Vagina (tissue), 2 donors: ENCODE data around the gene IL4. TPM values are rescaled to one million over a fixed set of nuclear protein-coding genes. Genes with fewer than 3 reads are reported as not detected.
A peak's percentile ranks its signal among the peaks of the same experiment; 100 is the strongest.

Experiments
- DNase-seq, 2 donors: peaks; one replicate each; pipeline ENCODE4 v3.0.0-alpha.2; 2017; ENCODE audit errors: extremely low spot score in 2 of 2
- H3K27ac ChIP-seq: fragments of 200-600 bp; sonication (generic); one replicate; pipeline ENCODE4 v1.5.1; 2019
- H3K27me3 ChIP-seq: fragments of 200-600 bp; sonication (generic); one replicate; pipeline ENCODE4 v1.5.1; 2019
- H3K36me3 ChIP-seq, 2 donors: fragments of 200-600 bp; sonication (generic); one replicate each; pipeline ENCODE4 v1.5.1; 2017 to 2019
- H3K4me1 ChIP-seq: fragments of 200-600 bp; sonication (generic); one replicate; pipeline ENCODE4 v1.5.1; 2019
- H3K4me3 ChIP-seq, 2 donors: fragments of 200-600 bp; sonication (generic); 1 replicate in 1 of 2; 2 replicates in 1 of 2; pipeline ENCODE4 v1.5.1; 2016 to 2019
- H3K9me3 ChIP-seq: fragments of 200-600 bp; sonication (generic); one replicate; pipeline ENCODE4 v1.5.1; 2019
- CTCF ChIP-seq, 3 experiments: fragments of 450-650 bp in 2 of 3; fragments of 200-600 bp in 1 of 3; sonication (generic) in 1 of 3; IDR thresholded peaks; one replicate each; pipeline ENCODE4 v1.5.1; 2017 to 2019; ENCODE audit warnings: antibody characterized with exemption in 3 of 3, mild to moderate bottlenecking in 2 of 3, moderate library complexity in 2 of 3
- POLR2A ChIP-seq, 2 donors: fragments of 450-650 bp; IDR thresholded peaks; one replicate each; pipeline ENCODE4 v1.6.1; 2017; ENCODE audit warnings: antibody characterized with exemption in 2 of 2, mild to moderate bottlenecking in 2 of 2, moderate library complexity in 2 of 2
- POLR2AphosphoS5 ChIP-seq, 2 donors: sonication (generic); formaldehyde crosslinking; IDR thresholded peaks; one replicate each; pipeline ENCODE4 v1.9.0; 2017; ENCODE audit warnings: antibody characterized with exemption in 2 of 2, mild to moderate bottlenecking in 2 of 2, low read depth in 1 of 2; ENCODE audit not compliant: insufficient read depth in 1 of 2
- intact Hi-C: fragments of 100-400 bp; cut with DNase I; formaldehyde crosslinking; loops from one replicate; pipeline ENCODE4 v1.15.1; 2023
- total RNA-seq: library from RNA; depleted of rRNA; stranded (reverse); fragments of >200 nt; gene quantifications from one replicate; pipeline ENCODE4 v1.2.3, GENCODE V29; 2016

Gene IL4
- total RNA-seq, 1 donor from 2014 or later = not detected

- no peaks in the 10 kb centered on the region for H3K27me3 ChIP-seq
- peaks cover 6% of the 10 kb centered on the region for H3K4me1 ChIP-seq
- no peaks in the 10 kb centered on the region for H3K9me3 ChIP-seq
- intact Hi-C loops = no loop called here
- no peak overlapping the region for H3K27ac ChIP-seq
- TF ChIP-seq POLR2AphosphoS5 (IDR thresholded peaks at IDR 0.05; ENCODE audit: insufficient read depth in 1 of 2, low read depth in 1 of 2) = no peak
- TF ChIP-seq CTCF (IDR thresholded peaks at IDR 0.05) = no peak
- TF ChIP-seq POLR2A (IDR thresholded peaks at IDR 0.05) = no peak
- H3K36me3 ChIP-seq = no peaks in the 10 kb centered on the region
- no peak overlapping the region for H3K4me3 ChIP-seq
- DNase-seq = peak in 1 of 2 donors; percentile 72
These were observed 8.2 kb downstream of the IL4 start for GRCh38 chr5:132681983-132682382.

- no peaks in the 10 kb centered on the region for H3K27me3 ChIP-seq
- TF ChIP-seq POLR2AphosphoS5 (IDR thresholded peaks at IDR 0.05; ENCODE audit: insufficient read depth in 1 of 2, low read depth in 1 of 2) (no peak), CTCF (IDR thresholded peaks at IDR 0.05) (no peak), POLR2A (IDR thresholded peaks at IDR 0.05) (no peak)
- H3K9me3 ChIP-seq = no peaks in the 10 kb centered on the region
- no peaks in the 10 kb centered on the region for H3K36me3 ChIP-seq
- no peak for DNase-seq
- H3K27ac ChIP-seq = no peak overlapping the region
- H3K4me3 ChIP-seq = no peak overlapping the region
- H3K4me1 ChIP-seq = no peaks in the 10 kb centered on the region
- intact Hi-C loops = no loop called here
These were observed 10.7 kb downstream of the IL4 start for GRCh38 chr5:132684491-132684890.

GRCh38 chr5:132684922-132685720, 11.3 kb downstream of the IL4 start:
- no peak for DNase-seq
- Histone ChIP-seq H3K36me3 (no peaks in the 10 kb centered on the region), H3K27me3 (no peaks in the 10 kb centered on the region), H3K4me1 (no peaks in the 10 kb centered on the region), H3K27ac (no peak overlapping the region), H3K9me3 (no peaks in the 10 kb centered on the region), H3K4me3 (no peak overlapping the region)
- no peak for TF ChIP-seq CTCF (IDR thresholded peaks at IDR 0.05)
- no peak for TF ChIP-seq POLR2A (IDR thresholded peaks at IDR 0.05)
- no peak for TF ChIP-seq POLR2AphosphoS5 (IDR thresholded peaks at IDR 0.05; ENCODE audit: insufficient read depth in 1 of 2, low read depth in 1 of 2)
- intact Hi-C loops = no loop called here

DNA sequence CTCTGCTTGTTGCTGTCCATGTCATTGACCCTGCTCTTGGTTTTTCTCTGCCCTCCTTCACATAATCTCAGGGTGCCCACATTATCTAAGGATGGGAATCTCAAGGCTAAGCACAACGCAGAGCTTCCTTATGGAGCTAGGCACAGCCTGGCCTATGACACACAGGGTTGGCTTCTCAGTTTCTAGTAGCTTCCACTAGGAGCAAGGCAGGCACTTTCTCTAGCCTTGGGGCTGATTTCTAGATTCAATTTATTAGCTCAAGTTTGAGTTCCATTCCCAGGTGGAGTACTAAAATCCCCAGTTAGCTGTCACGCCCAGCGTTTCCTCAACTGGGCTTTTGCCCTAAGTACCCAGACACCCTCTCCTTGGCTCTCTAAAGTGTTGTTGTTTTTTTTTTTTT, 12.4 kb downstream of the IL4 start:
- Histone ChIP-seq H3K9me3 (no peaks in the 10 kb centered on the region), H3K4me1 (no peaks in the 10 kb centered on the region), H3K27ac (no peak overlapping the region), H3K4me3 (no peak overlapping the region), H3K36me3 (no peaks in the 10 kb centered on the region), H3K27me3 (no peaks in the 10 kb centered on the region)
- TF ChIP-seq POLR2A (IDR thresholded peaks at IDR 0.05) (no peak), POLR2AphosphoS5 (IDR thresholded peaks at IDR 0.05; ENCODE audit: insufficient read depth in 1 of 2, low read depth in 1 of 2) (no peak), CTCF (IDR thresholded peaks at IDR 0.05) (no peak)
- intact Hi-C loops = no loop called here
- no peak for DNase-seq

GRCh38 chr5:132687995-132688394, 14.2 kb downstream of the IL4 start:
- TF ChIP-seq POLR2AphosphoS5 (IDR thresholded peaks at IDR 0.05; ENCODE audit: insufficient read depth in 1 of 2, low read depth in 1 of 2) = no peak
- TF ChIP-seq CTCF (IDR thresholded peaks at IDR 0.05) = no peak
- TF ChIP-seq POLR2A (IDR thresholded peaks at IDR 0.05) = no peak
- H3K27ac ChIP-seq = no peak overlapping the region
- intact Hi-C loops = no loop called here

More at GRCh38 chr5:132687995-132688394, 14.2 kb downstream of the IL4 start:
- H3K4me1 ChIP-seq = no peaks in the 10 kb centered on the region
- H3K36me3 ChIP-seq = no peaks in the 10 kb centered on the region
- H3K4me3 ChIP-seq = no peak overlapping the region
- DNase-seq = no peak
- H3K9me3 ChIP-seq = no peaks in the 10 kb centered on the region
- H3K27me3 ChIP-seq = no peaks in the 10 kb centered on the region
